HepG2 (cell line): Measurements from ENCODE around the gene SPATA31E1.

Experiments used
- ATF2 ChIP-seq: sonication (generic); formaldehyde crosslinking; IDR thresholded peaks from 2 replicates; pipeline ENCODE4 v1.4.0; 2020; ENCODE audit warnings: missing genetic modification reagents
- CBX5 ChIP-seq: sonication (generic); formaldehyde crosslinking; IDR thresholded peaks from 2 replicates; pipeline ENCODE4 v1.4.0; 2020; ENCODE audit warnings: missing genetic modification reagents, borderline replicate concordance
- ELF1 ChIP-seq: sonication (generic); formaldehyde crosslinking; IDR thresholded peaks from 2 replicates; pipeline ENCODE4 v1.4.0; 2020; ENCODE audit warnings: missing genetic modification reagents
- EZH2 ChIP-seq: conservative IDR thresholded peaks from 2 replicates; pipeline ENCODE4 v1.6.1; 2012; ENCODE audit warnings: mild to moderate bottlenecking, low read depth, low read length, moderate library complexity
- HDAC6 ChIP-seq: fragments of 200-600 bp; sonication (generic); IDR thresholded peaks from 2 replicates; pipeline ENCODE4 v1.7.0; 2017; ENCODE audit warnings: mild to moderate bottlenecking, antibody characterized with exemption, low read length, low read depth
- MAX ChIP-seq: IDR thresholded peaks from 2 replicates; pipeline ENCODE4 v1.6.1; 2012; ENCODE audit warnings: inconsistent platforms
- SIN3B ChIP-seq: fragments of 150-350 bp; IDR thresholded peaks from 2 replicates; pipeline ENCODE4 v1.6.1; 2014; ENCODE audit warnings: low read length
- YY1 ChIP-seq: IDR thresholded peaks from 2 replicates; pipeline ENCODE4 v1.6.1; 2011; ENCODE audit warnings: low read length, low read depth, moderate library complexity, mild to moderate bottlenecking; ENCODE audit not compliant: insufficient read depth, insufficient replicate concordance
- ZFP36 ChIP-seq: fragments of 150-350 bp; IDR thresholded peaks from 2 replicates; pipeline ENCODE4 v1.6.1; 2018; ENCODE audit warnings: borderline replicate concordance, low read length, low read depth; ENCODE audit not compliant: partially characterized antibody
- TF ChIP-seq, protein P1 (sequence below): sonication (generic); formaldehyde crosslinking; IDR thresholded peaks from 2 replicates; pipeline ENCODE4 v1.5.0; 2020; ENCODE audit warnings: mild to moderate bottlenecking, missing genetic modification reagents, moderate library complexity
- TF ChIP-seq, protein P2 (sequence below): fragments of 450-650 bp; IDR thresholded peaks from 2 replicates; pipeline ENCODE4 v1.6.1; 2017; ENCODE audit warnings: mild to moderate bottlenecking

DNA sequence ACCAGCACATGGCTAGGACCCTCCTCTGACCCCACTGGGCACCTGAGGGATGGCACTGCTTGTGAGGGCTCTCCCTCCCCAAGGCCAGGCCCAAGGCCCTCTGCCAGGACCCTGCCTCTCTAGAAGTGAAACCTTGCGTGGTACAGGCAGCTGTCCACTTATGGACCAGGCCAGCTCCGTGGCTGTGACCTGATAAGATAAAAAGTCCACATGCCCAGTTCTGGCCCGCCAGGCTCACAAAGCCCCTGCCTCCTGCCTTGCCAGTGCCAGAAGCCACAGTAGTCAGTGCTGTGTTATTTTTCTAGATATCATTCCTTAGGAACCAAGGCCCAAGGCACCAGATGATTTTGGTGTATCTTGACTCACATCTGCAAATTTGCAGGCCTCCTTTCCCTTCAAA, 14.0 kb upstream of the SPATA31E1 start:
- TF ChIP-seq YY1 (no peak), ATF2 (CRISPR knock-in tag) (no peak), EZH2 (no peak), HDAC6 (no peak), SIN3B (no peak), MAX (no peak), ZFP36 (no peak), CBX5 (CRISPR knock-in tag) (no peak), ELF1 (CRISPR knock-in tag) (no peak)
- TF ChIP-seq, protein P1, sequence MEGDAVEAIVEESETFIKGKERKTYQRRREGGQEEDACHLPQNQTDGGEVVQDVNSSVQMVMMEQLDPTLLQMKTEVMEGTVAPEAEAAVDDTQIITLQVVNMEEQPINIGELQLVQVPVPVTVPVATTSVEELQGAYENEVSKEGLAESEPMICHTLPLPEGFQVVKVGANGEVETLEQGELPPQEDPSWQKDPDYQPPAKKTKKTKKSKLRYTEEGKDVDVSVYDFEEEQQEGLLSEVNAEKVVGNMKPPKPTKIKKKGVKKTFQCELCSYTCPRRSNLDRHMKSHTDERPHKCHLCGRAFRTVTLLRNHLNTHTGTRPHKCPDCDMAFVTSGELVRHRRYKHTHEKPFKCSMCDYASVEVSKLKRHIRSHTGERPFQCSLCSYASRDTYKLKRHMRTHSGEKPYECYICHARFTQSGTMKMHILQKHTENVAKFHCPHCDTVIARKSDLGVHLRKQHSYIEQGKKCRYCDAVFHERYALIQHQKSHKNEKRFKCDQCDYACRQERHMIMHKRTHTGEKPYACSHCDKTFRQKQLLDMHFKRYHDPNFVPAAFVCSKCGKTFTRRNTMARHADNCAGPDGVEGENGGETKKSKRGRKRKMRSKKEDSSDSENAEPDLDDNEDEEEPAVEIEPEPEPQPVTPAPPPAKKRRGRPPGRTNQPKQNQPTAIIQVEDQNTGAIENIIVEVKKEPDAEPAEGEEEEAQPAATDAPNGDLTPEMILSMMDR, result no peak
- TF ChIP-seq, protein P2, sequence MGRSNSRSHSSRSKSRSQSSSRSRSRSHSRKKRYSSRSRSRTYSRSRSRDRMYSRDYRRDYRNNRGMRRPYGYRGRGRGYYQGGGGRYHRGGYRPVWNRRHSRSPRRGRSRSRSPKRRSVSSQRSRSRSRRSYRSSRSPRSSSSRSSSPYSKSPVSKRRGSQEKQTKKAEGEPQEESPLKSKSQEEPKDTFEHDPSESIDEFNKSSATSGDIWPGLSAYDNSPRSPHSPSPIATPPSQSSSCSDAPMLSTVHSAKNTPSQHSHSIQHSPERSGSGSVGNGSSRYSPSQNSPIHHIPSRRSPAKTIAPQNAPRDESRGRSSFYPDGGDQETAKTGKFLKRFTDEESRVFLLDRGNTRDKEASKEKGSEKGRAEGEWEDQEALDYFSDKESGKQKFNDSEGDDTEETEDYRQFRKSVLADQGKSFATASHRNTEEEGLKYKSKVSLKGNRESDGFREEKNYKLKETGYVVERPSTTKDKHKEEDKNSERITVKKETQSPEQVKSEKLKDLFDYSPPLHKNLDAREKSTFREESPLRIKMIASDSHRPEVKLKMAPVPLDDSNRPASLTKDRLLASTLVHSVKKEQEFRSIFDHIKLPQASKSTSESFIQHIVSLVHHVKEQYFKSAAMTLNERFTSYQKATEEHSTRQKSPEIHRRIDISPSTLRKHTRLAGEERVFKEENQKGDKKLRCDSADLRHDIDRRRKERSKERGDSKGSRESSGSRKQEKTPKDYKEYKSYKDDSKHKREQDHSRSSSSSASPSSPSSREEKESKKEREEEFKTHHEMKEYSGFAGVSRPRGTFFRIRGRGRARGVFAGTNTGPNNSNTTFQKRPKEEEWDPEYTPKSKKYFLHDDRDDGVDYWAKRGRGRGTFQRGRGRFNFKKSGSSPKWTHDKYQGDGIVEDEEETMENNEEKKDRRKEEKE, result no peak
